Measurements from ENCODE around the gene NPIPB12. TPM values are rescaled to one million over a fixed set of nuclear protein-coding genes. Genes with fewer than 3 reads are reported as not detected.
"Not testable (repeated sequence)": the region's sequence is repeated elsewhere in the genome, so short reads cannot be mapped to it uniquely, and the experiment has no call there.

The NPIPB12 gene
- 10 to 100 TPM; 83.2 to 86.4 TPM for total RNA-seq
- polyA plus RNA-seq (2013, experiment 1 of 2) = 63.9 TPM
- 81.9 TPM for polyA plus RNA-seq (2013, experiment 2 of 2)
- 0.11 to 7.1 (median 0.71) reads per million in 172 experiments for total RNA-seq

- intact Hi-C loops (cut with DNase I, micrococcal nuclease); H3K27me3 ChIP-seq (ENCODE audit: control insufficient read depth in 1 of 2, insufficient read depth in 2 of 2, low read length in 2 of 2); H3K9me3 Mint-ChIP-seq; H3K4me3 ChIP-seq (ENCODE audit: low read length); H3K27ac Mint-ChIP-seq; H3K27ac ChIP-seq (ENCODE audit: low read depth in 1 of 2, low read length in 2 of 2); H3K36me3 Mint-ChIP-seq (ENCODE audit: low read depth); H3K27me3 Mint-ChIP-seq; POLR2A ChIA-PET; ATAC-seq (ENCODE audit: poor library complexity); CTCF ChIA-PET; H3K4me1 ChIP-seq (ENCODE audit: insufficient read depth, low read length); H3K4me3 Mint-ChIP-seq; H3K9me3 ChIP-seq (ENCODE audit: control insufficient read depth in 1 of 2, insufficient read depth in 1 of 2, low read length in 2 of 2); H3K4me1 Mint-ChIP-seq (ENCODE audit: low read depth); H3K36me3 ChIP-seq (ENCODE audit: insufficient read depth, low read length); DNase-seq: not testable (repeated sequence)
Measured at GRCh38 chr16:29506308-29506707, at the start of gene NPIPB12. Gene NPIPB12, minus strand, starts transcription at chr16:29506408.

DNA sequence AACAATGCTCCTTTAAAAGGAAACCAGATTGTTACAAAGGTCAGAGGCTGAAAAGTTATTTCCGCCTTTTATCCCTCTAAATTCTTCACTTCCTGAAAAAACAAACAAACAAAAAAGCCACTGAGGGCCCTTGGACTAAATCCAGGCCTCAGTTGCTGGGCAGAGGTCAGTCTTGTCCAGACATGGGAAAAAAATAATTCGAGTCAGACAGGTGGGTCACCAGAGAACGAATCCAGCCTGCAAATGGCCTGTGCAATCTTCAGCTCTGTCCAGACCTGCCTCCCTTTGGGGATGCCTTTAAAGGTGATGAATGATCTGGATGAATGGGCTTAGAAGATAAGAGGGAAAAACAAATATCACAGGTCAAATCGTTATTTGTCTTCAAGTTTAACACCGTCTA lies 15.3 kb upstream of the NPIPB12 start:
- H3K27ac ChIP-seq (ENCODE audit: low read depth in 1 of 2, low read length in 2 of 2); H3K36me3 ChIP-seq (ENCODE audit: insufficient read depth, low read length); DNase-seq; H3K27me3 Mint-ChIP-seq; intact Hi-C loops (cut with DNase I, micrococcal nuclease); H3K4me3 Mint-ChIP-seq; CTCF ChIA-PET; H3K9me3 Mint-ChIP-seq; H3K27me3 ChIP-seq (ENCODE audit: control insufficient read depth in 1 of 2, insufficient read depth in 2 of 2, low read length in 2 of 2); H3K4me3 ChIP-seq (ENCODE audit: low read length); H3K4me1 Mint-ChIP-seq (ENCODE audit: low read depth); H3K27ac Mint-ChIP-seq; ATAC-seq (ENCODE audit: poor library complexity); H3K4me1 ChIP-seq (ENCODE audit: insufficient read depth, low read length); H3K9me3 ChIP-seq (ENCODE audit: control insufficient read depth in 1 of 2, insufficient read depth in 1 of 2, low read length in 2 of 2); H3K36me3 Mint-ChIP-seq (ENCODE audit: low read depth); POLR2A ChIA-PET: not testable (repeated sequence)

- H3K27me3 ChIP-seq (ENCODE audit: control insufficient read depth in 1 of 2, insufficient read depth in 2 of 2, low read length in 2 of 2); H3K36me3 Mint-ChIP-seq (ENCODE audit: low read depth); H3K27ac Mint-ChIP-seq; intact Hi-C loops (cut with DNase I, micrococcal nuclease); H3K27ac ChIP-seq (ENCODE audit: low read depth in 1 of 2, low read length in 2 of 2); ATAC-seq (ENCODE audit: poor library complexity); CTCF ChIA-PET; H3K4me1 Mint-ChIP-seq (ENCODE audit: low read depth); H3K4me3 ChIP-seq (ENCODE audit: low read length); POLR2A ChIA-PET; H3K4me3 Mint-ChIP-seq; H3K9me3 Mint-ChIP-seq; H3K27me3 Mint-ChIP-seq; H3K36me3 ChIP-seq (ENCODE audit: insufficient read depth, low read length); H3K9me3 ChIP-seq (ENCODE audit: control insufficient read depth in 1 of 2, insufficient read depth in 1 of 2, low read length in 2 of 2); H3K4me1 ChIP-seq (ENCODE audit: insufficient read depth, low read length); DNase-seq: not testable (repeated sequence)
Measured at GRCh38 chr16:29482276-29482675, 23.9 kb downstream of the NPIPB12 start.

DNA sequence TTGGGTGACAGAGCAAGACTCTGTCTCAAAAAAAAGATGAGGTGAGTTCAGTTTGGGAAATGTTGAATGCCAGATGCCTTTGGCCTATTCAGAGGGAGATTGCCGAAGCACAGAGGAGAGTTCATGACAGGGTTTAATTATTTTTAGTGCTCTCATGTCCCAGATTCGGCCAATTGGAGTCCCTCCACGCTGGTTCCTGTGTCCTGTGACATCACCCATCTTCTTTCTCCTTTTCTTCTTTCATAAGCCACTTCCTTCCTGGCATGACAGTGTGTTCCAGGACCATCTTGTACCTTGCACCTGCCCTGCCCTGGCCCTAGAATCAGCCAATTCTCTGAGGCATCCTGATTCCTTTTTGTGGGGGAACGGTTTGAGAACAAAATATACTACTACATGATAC lies 34.1 kb downstream of the NPIPB12 start:
- ATAC-seq (ENCODE audit: poor library complexity) = peak; percentile 51
- CTCF ChIA-PET; H3K36me3 ChIP-seq (ENCODE audit: insufficient read depth, low read length); H3K4me3 Mint-ChIP-seq; H3K27ac Mint-ChIP-seq; intact Hi-C loops (cut with DNase I, micrococcal nuclease); H3K4me1 ChIP-seq (ENCODE audit: insufficient read depth, low read length); DNase-seq; POLR2A ChIA-PET; H3K9me3 ChIP-seq (ENCODE audit: control insufficient read depth in 1 of 2, insufficient read depth in 1 of 2, low read length in 2 of 2); H3K4me3 ChIP-seq (ENCODE audit: low read length); H3K27ac ChIP-seq (ENCODE audit: low read depth in 1 of 2, low read length in 2 of 2); H3K27me3 Mint-ChIP-seq; H3K27me3 ChIP-seq (ENCODE audit: control insufficient read depth in 1 of 2, insufficient read depth in 2 of 2, low read length in 2 of 2); H3K9me3 Mint-ChIP-seq; H3K4me1 Mint-ChIP-seq (ENCODE audit: low read depth); H3K36me3 Mint-ChIP-seq (ENCODE audit: low read depth): not testable (repeated sequence)

DNA sequence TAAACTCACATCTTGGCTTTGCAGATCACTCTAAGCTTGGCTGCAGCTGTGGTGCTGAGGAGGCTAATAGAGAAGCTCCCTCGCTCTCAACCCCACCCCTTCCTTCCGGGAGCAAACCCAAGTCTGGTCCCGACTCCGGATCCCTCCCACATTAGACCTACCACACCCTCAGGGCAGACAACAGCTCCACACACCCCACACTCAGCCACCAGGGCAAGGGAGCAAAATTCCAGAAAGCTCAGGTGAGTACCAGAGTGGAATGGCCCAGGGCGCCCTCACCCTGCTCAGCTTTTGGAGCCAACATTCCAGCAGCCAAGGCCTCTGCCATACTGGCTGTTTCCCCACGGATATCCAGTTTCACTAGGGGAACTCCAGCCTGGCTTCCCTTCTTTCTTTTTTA lies 36.5 kb downstream of the NPIPB12 start:
- H3K4me1 ChIP-seq (ENCODE audit: insufficient read depth, low read length); intact Hi-C loops (cut with DNase I, micrococcal nuclease); H3K36me3 ChIP-seq (ENCODE audit: insufficient read depth, low read length); H3K9me3 Mint-ChIP-seq; H3K27me3 ChIP-seq (ENCODE audit: control insufficient read depth in 1 of 2, insufficient read depth in 2 of 2, low read length in 2 of 2); CTCF ChIA-PET; H3K4me1 Mint-ChIP-seq (ENCODE audit: low read depth); H3K27ac ChIP-seq (ENCODE audit: low read depth in 1 of 2, low read length in 2 of 2); H3K27me3 Mint-ChIP-seq; H3K36me3 Mint-ChIP-seq (ENCODE audit: low read depth); H3K9me3 ChIP-seq (ENCODE audit: control insufficient read depth in 1 of 2, insufficient read depth in 1 of 2, low read length in 2 of 2); POLR2A ChIA-PET: not testable (repeated sequence)
- DNase-seq (peak in 10 of 14 experiments; percentile 2 to 75 (median 48)), ATAC-seq (ENCODE audit: poor library complexity) (peak; percentile 72)
- peak overlapping the region; percentile 79 for H3K27ac Mint-ChIP-seq
- H3K4me3 Mint-ChIP-seq = peak overlapping the region; percentile 77
- H3K4me3 ChIP-seq (ENCODE audit: low read length) = peak overlapping the region; percentile 26

GRCh38 chr16:29467654-29468366 lies 38.4 kb downstream of the NPIPB12 start:
- POLR2A ChIA-PET; H3K9me3 Mint-ChIP-seq; ATAC-seq (ENCODE audit: poor library complexity): not testable (repeated sequence)

GRCh38 chr16:29466904-29467303 lies 39.3 kb downstream of the NPIPB12 start:
- H3K4me3 ChIP-seq (ENCODE audit: low read length); H3K27me3 ChIP-seq (ENCODE audit: control insufficient read depth in 1 of 2, insufficient read depth in 2 of 2, low read length in 2 of 2); H3K27me3 Mint-ChIP-seq; H3K36me3 Mint-ChIP-seq (ENCODE audit: low read depth); DNase-seq; POLR2A ChIA-PET; H3K9me3 ChIP-seq (ENCODE audit: control insufficient read depth in 1 of 2, insufficient read depth in 1 of 2, low read length in 2 of 2); H3K27ac Mint-ChIP-seq; H3K4me1 ChIP-seq (ENCODE audit: insufficient read depth, low read length); intact Hi-C loops (cut with DNase I, micrococcal nuclease); CTCF ChIA-PET; H3K4me3 Mint-ChIP-seq; H3K4me1 Mint-ChIP-seq (ENCODE audit: low read depth); H3K27ac ChIP-seq (ENCODE audit: low read depth in 1 of 2, low read length in 2 of 2); H3K36me3 ChIP-seq (ENCODE audit: insufficient read depth, low read length); H3K9me3 Mint-ChIP-seq: not testable (repeated sequence)
- ATAC-seq (ENCODE audit: poor library complexity) = peak; percentile 52

More at GRCh38 chr16:29467654-29468366, 38.4 kb downstream of the NPIPB12 start:
- H3K36me3 ChIP-seq (ENCODE audit: insufficient read depth, low read length); H3K27ac Mint-ChIP-seq; H3K4me1 Mint-ChIP-seq (ENCODE audit: low read depth); H3K27ac ChIP-seq (ENCODE audit: low read depth in 1 of 2, low read length in 2 of 2); intact Hi-C loops (cut with DNase I, micrococcal nuclease); H3K4me3 Mint-ChIP-seq; CTCF ChIA-PET; H3K27me3 ChIP-seq (ENCODE audit: control insufficient read depth in 1 of 2, insufficient read depth in 2 of 2, low read length in 2 of 2); H3K4me3 ChIP-seq (ENCODE audit: low read length); DNase-seq; H3K4me1 ChIP-seq (ENCODE audit: insufficient read depth, low read length); H3K36me3 Mint-ChIP-seq (ENCODE audit: low read depth); H3K9me3 ChIP-seq (ENCODE audit: control insufficient read depth in 1 of 2, insufficient read depth in 1 of 2, low read length in 2 of 2); H3K27me3 Mint-ChIP-seq: not testable (repeated sequence)

Measured in CD4-positive, alpha-beta T cell (primary cell).